Colonic mucosa (tissue), 4 donors: ENCODE data around the gene PTCD1. TPM values are rescaled to one million over a fixed set of nuclear protein-coding genes. Genes with fewer than 3 reads are reported as not detected.

Experiments
- DNase-seq: peaks from one replicate; pipeline ENCODE4 v3.0.0-alpha.2; 2020
- H3K27ac ChIP-seq: fragments of 200-600 bp; one replicate; pipeline ENCODE4 v1.8.0; 2021
- H3K27me3 ChIP-seq: fragments of 200-600 bp; one replicate; pipeline ENCODE4 v1.8.0; 2021
- H3K36me3 ChIP-seq: fragments of 200-600 bp; one replicate; pipeline ENCODE4 v1.8.0; 2021
- H3K4me1 ChIP-seq: fragments of 200-600 bp; one replicate; pipeline ENCODE4 v1.8.0; 2021; ENCODE audit warnings: mild to moderate bottlenecking
- H3K4me3 ChIP-seq: fragments of 200-600 bp; one replicate; pipeline ENCODE4 v1.8.0; 2021
- H3K9ac ChIP-seq, 2 donors: one replicate each; pipeline ENCODE4 v1.7.0; 2013; ENCODE audit warnings: control low read depth in 2 of 2, low read depth in 2 of 2, low read length in 2 of 2
- H3K9me3 ChIP-seq: fragments of 200-600 bp; one replicate; pipeline ENCODE4 v1.8.0; 2021
- CTCF ChIP-seq: fragments of 200-600 bp; IDR thresholded peaks from one replicate; pipeline ENCODE4 v1.8.0; 2022; ENCODE audit warnings: antibody characterized with exemption, mild to moderate bottlenecking
- intact Hi-C: fragments of 100-400 bp; cut with DNase I; formaldehyde crosslinking; loops from one replicate; pipeline ENCODE4 v1.14.1; 2022
- total RNA-seq, 2 donors: library from RNA; stranded (reverse); fragmentation: NEBNext Ultra II Directional in 1 of 2; extraction: Animal tissue kit (Norgen Biotek cat#: 25700) in 1 of 2; gene quantifications; one replicate each; pipeline ENCODE4 v1.2.1, GENCODE V29; 2021
- donor health status: healthy.
- donor health status: DM: no; HTN: no; CAD: no.
- donor health status: DM: no; HTN: no; CAD: no.

PTCD1 gene
- total RNA-seq, 2 donors from 2014 or later, result 4.5 to 7.6 TPM

- no peak overlapping the region for H3K9ac ChIP-seq
Observed at GRCh38 chr7:99448855-99449254, 10.3 kb upstream of the PTCD1 start.

DNA sequence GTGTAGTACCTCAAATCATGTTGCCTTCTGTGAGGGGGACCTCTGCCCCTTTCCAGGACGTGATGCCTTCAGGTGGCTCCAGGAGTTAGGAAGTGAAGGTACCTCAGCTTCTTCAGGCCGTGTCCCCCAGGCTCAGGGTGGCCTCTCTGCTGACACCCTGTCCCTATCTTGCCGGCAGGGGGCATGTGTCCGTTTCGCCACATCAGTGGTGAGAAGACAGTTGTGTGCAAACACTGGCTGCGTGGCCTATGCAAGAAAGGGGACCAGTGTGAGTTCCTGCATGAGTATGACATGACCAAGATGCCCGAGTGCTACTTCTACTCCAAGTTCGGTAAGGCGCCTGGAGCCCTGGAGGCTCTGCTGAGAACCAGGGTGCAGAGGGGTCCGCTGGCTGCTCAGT lies 9.3 kb upstream of the PTCD1 start:
- Histone ChIP-seq H3K27ac (no peak overlapping the region), H3K9me3 (no peaks in the 10 kb centered on the region), H3K9ac (no peak overlapping the region), H3K4me3 (no peak overlapping the region), H3K4me1 (no peaks in the 10 kb centered on the region), H3K36me3 (peaks cover 12% of the 10 kb centered on the region), H3K27me3 (no peaks in the 10 kb centered on the region)
- no peak for DNase-seq
- intact Hi-C loops, result no loop called here
- TF ChIP-seq CTCF, result no peak

More at GRCh38 chr7:99448855-99449254, 10.3 kb upstream of the PTCD1 start:
- H3K27me3 ChIP-seq, result no peaks in the 10 kb centered on the region
- H3K4me3 ChIP-seq, result no peak overlapping the region
- no peak for TF ChIP-seq CTCF
- H3K27ac ChIP-seq, result no peak overlapping the region
- H3K36me3 ChIP-seq, result peaks cover 12% of the 10 kb centered on the region
- H3K9me3 ChIP-seq, result no peaks in the 10 kb centered on the region
- intact Hi-C loops, result no loop called here
- no peak for DNase-seq
- no peaks in the 10 kb centered on the region for H3K4me1 ChIP-seq

DNA sequence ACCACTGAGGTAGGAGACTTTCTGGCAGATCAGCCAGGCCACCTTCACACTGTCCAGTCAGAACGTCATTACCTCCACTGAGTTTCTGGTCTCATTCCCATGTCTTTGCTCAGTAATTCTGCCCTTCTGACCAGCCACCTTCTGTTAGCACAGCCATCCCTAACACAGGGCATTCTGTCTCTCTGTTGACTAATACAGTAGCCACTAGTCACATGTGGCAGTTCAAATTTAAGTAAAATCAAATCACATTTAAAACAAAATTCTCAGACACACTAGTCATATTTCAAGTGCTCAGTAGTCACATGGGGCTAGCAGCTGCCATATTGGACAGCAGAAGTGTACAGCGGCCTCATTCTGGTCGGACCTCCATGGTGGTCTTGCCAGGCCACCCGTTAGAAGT lies 7.5 kb upstream of the PTCD1 start:
- H3K27ac ChIP-seq, result no peak overlapping the region
- peaks cover 12% of the 10 kb centered on the region for H3K36me3 ChIP-seq
- DNase-seq, result no peak
- H3K9me3 ChIP-seq, result no peaks in the 10 kb centered on the region
- H3K4me3 ChIP-seq, result no peak overlapping the region
- intact Hi-C loops, result no loop called here
- no peaks in the 10 kb centered on the region for H3K27me3 ChIP-seq
- H3K4me1 ChIP-seq, result no peaks in the 10 kb centered on the region
- no peak overlapping the region for H3K9ac ChIP-seq
- no peak for TF ChIP-seq CTCF

- Histone ChIP-seq H3K36me3 (no peaks in the 10 kb centered on the region), H3K9me3 (no peaks in the 10 kb centered on the region), H3K27me3 (no peaks in the 10 kb centered on the region), H3K4me3 (no peak overlapping the region), H3K4me1 (peaks cover 7% of the 10 kb centered on the region), H3K27ac (no peak overlapping the region), H3K9ac (no peak overlapping the region)
- no peak for TF ChIP-seq CTCF
- DNase-seq, result no peak
- intact Hi-C loops, result no loop called here
Observed at GRCh38 chr7:99440195-99440594, 1.6 kb upstream of the PTCD1 start.

DNA sequence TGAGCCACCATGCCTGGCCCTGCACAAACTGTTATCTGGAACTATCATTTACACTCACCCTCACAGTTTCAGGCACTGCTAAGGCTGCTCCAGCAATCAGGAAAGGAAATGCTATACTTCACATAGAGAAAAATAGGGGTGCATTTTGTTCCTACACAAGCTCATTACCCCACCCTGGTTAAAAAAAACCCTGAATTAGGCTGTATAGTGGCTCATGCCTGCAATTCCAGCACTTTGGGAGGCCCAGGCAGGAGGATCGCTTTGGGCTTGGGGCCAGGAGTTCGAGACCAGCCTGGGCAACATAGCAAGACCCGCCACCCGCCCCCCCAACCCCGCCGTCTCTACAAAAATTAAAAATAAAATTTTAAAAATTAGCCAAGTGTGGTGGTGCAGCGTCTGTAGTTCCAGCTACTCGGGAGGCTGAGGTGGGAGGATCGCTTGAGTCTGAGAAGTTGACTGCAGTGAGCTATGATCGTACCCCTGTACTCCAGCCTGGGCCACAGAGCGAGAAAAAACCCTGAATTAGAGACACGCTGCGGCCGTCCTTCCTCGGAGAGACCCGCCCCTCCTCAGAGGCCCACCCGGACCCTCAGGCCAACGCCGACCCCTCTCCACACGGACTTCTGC lies 539 bp downstream of the PTCD1 start:
- Histone ChIP-seq H3K27ac (peak overlapping the region; percentile 84), H3K9me3 (no peaks in the 10 kb centered on the region), H3K9ac (peak overlapping the region; percentile 76 to 91), H3K4me1 (peaks cover 7% of the 10 kb centered on the region), H3K27me3 (no peaks in the 10 kb centered on the region), H3K36me3 (no peaks in the 10 kb centered on the region), H3K4me3 (peak overlapping the region; percentile 100)
- intact Hi-C loops, result no loop called here
- TF ChIP-seq CTCF, result no peak
- no peak for DNase-seq
